Ascending aorta (tissue), 2 donors: Measurements from ENCODE around the gene BORCS8. TPM values are rescaled to one million over a fixed set of nuclear protein-coding genes. Genes with fewer than 3 reads are reported as not detected.

Experiments used
- DNase-seq, 2 donors: peaks; one replicate each; pipeline ENCODE4 v3.0.0-alpha.2; 2019; ENCODE audit warnings: low spot score in 2 of 2
- H3K27ac ChIP-seq, 2 donors: fragments of 200-600 bp; sonication (generic); one replicate each; pipeline ENCODE4 v1.5.1; 2016 to 2017; ENCODE audit warnings: mild to moderate bottlenecking in 1 of 2
- H3K27me3 ChIP-seq: fragments of 200-600 bp; sonication (generic); one replicate; pipeline ENCODE4 v1.5.1; 2017
- H3K36me3 ChIP-seq, 2 donors: fragments of 200-600 bp; sonication (generic); one replicate each; pipeline ENCODE4 v1.5.1; 2016
- H3K4me1 ChIP-seq, 2 donors: fragments of 200-600 bp; sonication (generic); one replicate each; pipeline ENCODE4 v1.5.1; 2016 to 2017; ENCODE audit warnings: mild to moderate bottlenecking in 1 of 2
- H3K4me3 ChIP-seq, 2 donors: fragments of 200-600 bp; sonication (generic); one replicate each; pipeline ENCODE4 v1.5.1; 2016 to 2017; ENCODE audit warnings: mild to moderate bottlenecking in 1 of 2
- H3K9me3 ChIP-seq, 2 donors: fragments of 200-600 bp; sonication (generic); one replicate each; pipeline ENCODE4 v1.5.1; 2016
- CTCF ChIP-seq, 3 experiments: fragments of 200-600 bp in 2 of 3; fragments of 450-650 bp in 1 of 3; sonication (generic) in 2 of 3; IDR thresholded peaks; one replicate each; pipeline ENCODE4 v1.5.1; 2016 to 2019; ENCODE audit warnings: antibody characterized with exemption in 3 of 3, mild to moderate bottlenecking in 1 of 3, moderate library complexity in 1 of 3
- intact Hi-C: fragments of 100-400 bp; cut with DNase I; formaldehyde crosslinking; loops from one replicate; pipeline ENCODE4 v1.15.1; 2023
- total RNA-seq: library from RNA; depleted of rRNA; stranded (reverse); fragments of >200 nt; gene quantifications from one replicate; pipeline ENCODE4 v1.1.0, GENCODE V29; 2016

The BORCS8 gene
- total RNA-seq, 1 donor from 2014 or later = 26.9 TPM

DNA sequence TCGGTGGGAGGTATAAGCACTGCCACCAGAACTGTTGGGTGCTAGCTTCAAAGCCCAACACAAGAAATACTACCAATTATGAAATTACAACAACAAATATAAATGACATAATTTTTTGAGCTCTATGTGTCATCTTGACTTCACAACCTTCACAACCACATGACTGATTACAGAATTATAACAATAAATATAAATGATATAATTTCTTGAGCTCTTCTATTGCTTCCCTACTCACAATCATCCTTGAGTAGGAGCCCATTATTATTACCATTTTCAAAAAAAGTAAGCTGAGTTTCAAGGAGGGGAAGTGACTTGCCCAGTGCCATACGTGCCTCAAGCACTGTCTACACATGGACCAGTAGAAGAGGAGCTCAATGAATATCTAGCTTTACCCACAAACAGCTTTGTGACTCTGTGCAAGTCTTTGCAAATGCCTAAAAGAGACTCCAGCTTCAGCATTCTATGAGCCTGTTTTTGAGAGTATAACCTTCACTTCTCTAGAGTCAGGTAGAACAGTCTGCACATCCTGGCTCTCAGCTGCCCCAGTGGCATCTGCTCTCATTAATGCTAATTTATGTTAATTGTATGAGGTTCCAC lies 42.4 kb upstream of the BORCS8 start:
- Histone ChIP-seq H3K4me3 (no peak overlapping the region), H3K4me1 (no peaks in the 10 kb centered on the region), H3K36me3 (no peaks in the 10 kb centered on the region), H3K27me3 (no peaks in the 10 kb centered on the region), H3K9me3 (peaks cover 13 to 22% of the 10 kb centered on the region in 2 donors), H3K27ac (no peak overlapping the region)
- intact Hi-C loops = no loop called here
- DNase-seq = no peak
- TF ChIP-seq CTCF (IDR thresholded peaks at IDR 0.05) = no peak

GRCh38 chr19:19232261-19232721 lies 40.3 kb upstream of the BORCS8 start:
- H3K4me3 ChIP-seq = no peak overlapping the region
- H3K9me3 ChIP-seq = peaks cover 13 to 22% of the 10 kb centered on the region in 2 donors
- H3K27me3 ChIP-seq = no peaks in the 10 kb centered on the region
- H3K36me3 ChIP-seq = no peaks in the 10 kb centered on the region
- no peak overlapping the region for H3K27ac ChIP-seq
- intact Hi-C loops = no loop called here
- no peak for TF ChIP-seq CTCF (IDR thresholded peaks at IDR 0.05)
- no peak for DNase-seq
- H3K4me1 ChIP-seq = no peaks in the 10 kb centered on the region

DNA sequence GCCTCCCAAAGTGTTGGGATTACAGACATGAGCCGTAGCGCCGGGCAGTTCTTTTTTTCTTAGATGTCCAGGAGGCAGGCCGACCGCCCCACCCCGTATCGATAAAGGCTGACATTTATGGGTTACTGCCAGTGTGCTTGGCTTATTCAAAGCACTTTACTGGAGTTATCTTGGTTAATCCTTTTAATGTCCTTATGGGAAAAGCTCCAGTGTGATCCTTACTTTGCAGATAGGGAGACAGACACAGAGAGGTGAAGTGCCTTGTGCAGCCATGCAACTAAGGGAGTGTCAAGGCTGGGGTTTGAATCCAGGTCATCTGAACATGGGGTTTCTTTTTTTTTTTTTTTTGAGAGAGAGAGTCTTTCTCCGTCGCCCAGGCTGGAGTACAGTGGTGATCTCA lies 39.0 kb upstream of the BORCS8 start:
- no peaks in the 10 kb centered on the region for H3K4me1 ChIP-seq
- intact Hi-C loops = no loop called here
- H3K4me3 ChIP-seq = no peak overlapping the region
- DNase-seq = no peak
- H3K36me3 ChIP-seq = no peaks in the 10 kb centered on the region
- H3K27ac ChIP-seq = no peak overlapping the region
- no peaks in the 10 kb centered on the region for H3K27me3 ChIP-seq
- peaks cover 13 to 22% of the 10 kb centered on the region in 2 donors for H3K9me3 ChIP-seq
- TF ChIP-seq CTCF (IDR thresholded peaks at IDR 0.05) = no peak

GRCh38 chr19:19229701-19230100 lies 37.7 kb upstream of the BORCS8 start:
- Histone ChIP-seq H3K4me3 (no peak overlapping the region), H3K36me3 (no peaks in the 10 kb centered on the region), H3K4me1 (peaks cover 0 to 4% of the 10 kb centered on the region in 2 donors), H3K27me3 (peaks cover 5% of the 10 kb centered on the region), H3K9me3 (peaks cover 5 to 13% of the 10 kb centered on the region in 2 donors), H3K27ac (no peak overlapping the region)
- DNase-seq = no peak
- intact Hi-C loops = no loop called here
- no peak for TF ChIP-seq CTCF (IDR thresholded peaks at IDR 0.05)

DNA sequence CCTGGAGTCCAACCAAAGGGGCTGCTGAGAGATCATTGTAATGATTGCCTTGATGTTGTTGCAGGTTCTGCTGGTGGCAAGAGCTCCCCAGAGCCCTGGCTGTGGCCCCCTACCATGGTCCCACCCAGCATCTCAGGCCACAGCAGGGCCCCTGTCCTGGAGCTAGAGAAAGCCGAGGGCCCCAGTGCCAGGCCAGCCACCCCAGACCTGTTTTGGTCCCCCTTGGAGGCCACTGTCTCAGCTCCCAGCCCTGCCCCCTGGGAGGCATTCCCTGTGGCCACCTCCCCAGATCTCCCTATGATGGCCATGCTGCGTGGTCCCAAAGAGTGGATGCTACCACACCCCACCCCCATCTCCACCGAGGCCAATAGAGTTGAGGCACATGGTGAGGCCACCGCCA lies 35.3 kb upstream of the BORCS8 start:
- no peaks in the 10 kb centered on the region for H3K9me3 ChIP-seq
- no peak overlapping the region for H3K4me3 ChIP-seq
- no peak for TF ChIP-seq CTCF (IDR thresholded peaks at IDR 0.05)
- intact Hi-C loops = no loop called here
- H3K36me3 ChIP-seq = no peaks in the 10 kb centered on the region
- H3K4me1 ChIP-seq = peaks cover 0 to 4% of the 10 kb centered on the region in 2 donors
- DNase-seq = no peak
- no peak overlapping the region for H3K27ac ChIP-seq
- H3K27me3 ChIP-seq = peaks cover 6% of the 10 kb centered on the region

DNA sequence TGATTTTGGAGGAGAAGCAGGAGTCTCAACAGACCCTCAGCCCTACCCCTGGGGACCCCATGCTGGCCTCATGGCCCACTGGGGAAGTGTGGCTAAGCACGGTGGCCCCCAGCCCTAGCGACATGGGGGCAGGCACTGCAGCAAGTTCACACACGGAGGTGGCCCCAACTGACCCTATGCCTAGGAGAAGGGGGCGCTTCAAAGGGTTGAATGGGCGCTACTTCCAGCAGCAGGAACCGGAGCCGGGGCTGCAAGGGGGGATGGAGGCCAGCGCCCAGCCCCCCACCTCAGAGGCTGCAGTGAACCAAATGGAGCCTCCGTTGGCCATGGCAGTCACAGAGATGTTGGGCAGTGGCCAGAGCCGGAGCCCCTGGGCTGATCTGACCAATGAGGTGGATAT lies 34.7 kb upstream of the BORCS8 start:
- TF ChIP-seq CTCF (IDR thresholded peaks at IDR 0.05) = no peak
- no peaks in the 10 kb centered on the region for H3K9me3 ChIP-seq
- no peak overlapping the region for H3K27ac ChIP-seq
- H3K36me3 ChIP-seq = no peaks in the 10 kb centered on the region
- H3K4me1 ChIP-seq = peaks cover 0 to 4% of the 10 kb centered on the region in 2 donors
- no peak for DNase-seq
- H3K27me3 ChIP-seq = peaks cover 6% of the 10 kb centered on the region
- no peak overlapping the region for H3K4me3 ChIP-seq
- intact Hi-C loops = no loop called here
